VCaP (cell line): Measurements from ENCODE around the gene SOS1.
"Not testable (repeated sequence)": the region's sequence is repeated elsewhere in the genome, so short reads cannot be mapped to it uniquely, and the experiment has no call there.

Source experiments
- H3K27ac ChIP-seq: fragments of 450-650 bp; 2 replicates; pipeline ENCODE4 v1.5.1; 2017
- CTCF ChIP-seq: fragments of 450-650 bp; conservative IDR thresholded peaks from 2 replicates; pipeline ENCODE4 v1.5.1; 2017; ENCODE audit warnings: mild to moderate bottlenecking, moderate library complexity

The SOS1 gene

GRCh38 chr2:39120771-39121522 is at the start of gene SOS1:
TSS of gene SOS1 (minus strand) at chr2:39121051. CDS start at chr2:39120422, 629 bp downstream.
- peak within 1 kb of the TSS; percentile 97 for H3K27ac ChIP-seq
- TF ChIP-seq CTCF, result no peak

GRCh38 chr2:39164089-39164488 is 43.2 kb upstream of the SOS1 start:
- no peak overlapping the region for H3K27ac ChIP-seq
- TF ChIP-seq CTCF, result no peak

- no peak for TF ChIP-seq CTCF
- no peak overlapping the region for H3K27ac ChIP-seq
Measured at GRCh38 chr2:39160982-39161381, 40.1 kb upstream of the SOS1 start.

- H3K27ac ChIP-seq, result no peak overlapping the region
- TF ChIP-seq CTCF, result no peak
Measured at GRCh38 chr2:39159283-39159682, 38.4 kb upstream of the SOS1 start.

- H3K27ac ChIP-seq, result no peak overlapping the region
- no peak for TF ChIP-seq CTCF
Measured at GRCh38 chr2:39158351-39158750, 37.5 kb upstream of the SOS1 start.

GRCh38 chr2:39156846-39157245 is 36.0 kb upstream of the SOS1 start:
- H3K27ac ChIP-seq, result no peak overlapping the region
- TF ChIP-seq CTCF, result no peak

- TF ChIP-seq CTCF, result no peak
- H3K27ac ChIP-seq, result no peak overlapping the region
Measured at GRCh38 chr2:39156107-39156506, 35.3 kb upstream of the SOS1 start.

GRCh38 chr2:39155573-39155972 is 34.7 kb upstream of the SOS1 start:
- not testable (repeated sequence) for H3K27ac ChIP-seq
